ENCODE results near the gene KDM2A. TPM values are rescaled to one million over a fixed set of nuclear protein-coding genes. Genes with fewer than 3 reads are reported as not detected.

The KDM2A gene
- total RNA-seq, 1 experiment from 2014 or later: 65.3 TPM

- Histone ChIP-seq H3K9me2 (replicated peaks; ENCODE audit: low read length) (no peaks in the 10 kb centered on the region), H3K4me2 (ENCODE audit: low read length) (no peak overlapping the region), H3K27ac (ENCODE audit: low read length) (no peak overlapping the region), H3K36me3 (ENCODE audit: low read depth, low read length) (peaks cover 41% of the 10 kb centered on the region), H3K9ac (ENCODE audit: low read length) (no peak overlapping the region), H2AFZ (ENCODE audit: low read length) (no peak overlapping the region), H3K4me1 (ENCODE audit: insufficient read depth, low read length) (peaks cover 12% of the 10 kb centered on the region), H4K20me1 (ENCODE audit: low read length) (no peaks in the 10 kb centered on the region), H3K79me2 (ENCODE audit: low read length) (peaks cover 5% of the 10 kb centered on the region), H3K27me3 (ENCODE audit: low read length) (no peaks in the 10 kb centered on the region), H3K9me3 (ENCODE audit: low read length) (no peaks in the 10 kb centered on the region), H3F3A (ENCODE audit: low read length, unreplicated experiment) (no peaks in the 10 kb centered on the region), H3K4me3 (ENCODE audit: low read length) (no peak overlapping the region)
- DNase-seq (no peak), ATAC-seq (no peak)
- CTCF ChIA-PET: interaction anchor here (0.7 kb wide), 1 partner anchor 22 kb away, joined by 4 read pairs; no protein-coding TSS in a partner anchor
- BruUV-seq (replicated peaks): no TSS peak
- TF ChIP-seq EZH2phosphoT487 (IDR thresholded peaks at IDR 0.05; ENCODE audit: borderline replicate concordance, low read length) (no peak), EZH2 (IDR thresholded peaks at IDR 0.05; ENCODE audit: low read length, unreplicated experiment) (no peak), CTCF (conservative IDR thresholded peaks at IDR 0.05; ENCODE audit: low read depth, low read length) (no peak)
- POLR2A ChIA-PET (ENCODE audit: unreplicated experiment): no interaction called here
- intact Hi-C loops (cut with micrococcal nuclease): no loop called here
Observed at GRCh38 chr11:67284811-67285540, 165.9 kb downstream of the KDM2A start.

- CTCF ChIA-PET: no interaction called here
- H3K4me1 ChIP-seq (ENCODE audit: insufficient read depth, low read length): peaks cover 19% of the 10 kb centered on the region
- ATAC-seq (no peak), DNase-seq (no peak)
- H3K36me3 ChIP-seq (ENCODE audit: low read depth, low read length): peaks cover 42% of the 10 kb centered on the region
- no peak overlapping the region for H3K4me2 ChIP-seq (ENCODE audit: low read length)
- no peak overlapping the region for H2AFZ ChIP-seq (ENCODE audit: low read length)
- no peak overlapping the region for H3K4me3 ChIP-seq (ENCODE audit: low read length)
- no peak overlapping the region for H3K9ac ChIP-seq (ENCODE audit: low read length)
- no peak overlapping the region for H3K27ac ChIP-seq (ENCODE audit: low read length)
- POLR2A ChIA-PET (ENCODE audit: unreplicated experiment): no interaction called here
- peaks cover 14% of the 10 kb centered on the region for H3K79me2 ChIP-seq (ENCODE audit: low read length)
- no peaks in the 10 kb centered on the region for H3K9me3 ChIP-seq (ENCODE audit: low read length)
- no peaks in the 10 kb centered on the region for H3F3A ChIP-seq (ENCODE audit: low read length, unreplicated experiment)
- H3K9me2 ChIP-seq (replicated peaks; ENCODE audit: low read length): no peaks in the 10 kb centered on the region
- TF ChIP-seq CTCF (conservative IDR thresholded peaks at IDR 0.05; ENCODE audit: low read depth, low read length) (no peak), EZH2 (IDR thresholded peaks at IDR 0.05; ENCODE audit: low read length, unreplicated experiment) (no peak), EZH2phosphoT487 (IDR thresholded peaks at IDR 0.05; ENCODE audit: borderline replicate concordance, low read length) (no peak)
- H3K27me3 ChIP-seq (ENCODE audit: low read length): no peaks in the 10 kb centered on the region
- intact Hi-C loops (cut with micrococcal nuclease): no loop called here
- no peaks in the 10 kb centered on the region for H4K20me1 ChIP-seq (ENCODE audit: low read length)
- TSS peak; percentile 19 for BruUV-seq (replicated peaks)
Observed at GRCh38 chr11:67285541-67286498, 166.8 kb downstream of the KDM2A start.
